BLaER1 treated with 17β-estradiol and CSF1 and Interleukin-3, amounts not matched to agents 10 nM and 100 nM (cell line): ENCODE results near the gene DCPS.

Source experiments
- H3K27ac ChIP-seq, 11 experiments: shearing (Covaris generic); formaldehyde crosslinking; 2 replicates each; pipeline ENCODE4 v1.8.1; 2022
- H3K27me3 ChIP-seq, 11 experiments: shearing (Covaris generic); formaldehyde crosslinking; 2 replicates each; pipeline ENCODE4 v1.8.1; 2022
- H3K36me3 ChIP-seq, 11 experiments: shearing (Covaris generic); formaldehyde crosslinking; 2 replicates each; pipeline ENCODE4 v1.8.1; 2022
- H3K4me1 ChIP-seq, 10 experiments: shearing (Covaris generic); formaldehyde crosslinking; 2 replicates each; pipeline ENCODE4 v1.8.1; 2022
- H3K4me2 ChIP-seq, 11 experiments: shearing (Covaris generic); formaldehyde crosslinking; 2 replicates each; pipeline ENCODE4 v1.8.1; 2022
- H3K4me3 ChIP-seq, 10 experiments: shearing (Covaris generic); formaldehyde crosslinking; 2 replicates each; pipeline ENCODE4 v1.8.1; 2022
- H3K9ac ChIP-seq, 11 experiments: shearing (Covaris generic); formaldehyde crosslinking; 2 replicates each; pipeline ENCODE4 v1.8.1; 2022
- H3K9me3 ChIP-seq, 11 experiments: shearing (Covaris generic); formaldehyde crosslinking; replicated peaks in 1 of 11; 2 replicates each; pipeline ENCODE4 v1.8.1; 2022
- H4K20me1 ChIP-seq, 11 experiments: shearing (Covaris generic); formaldehyde crosslinking; 2 replicates each; pipeline ENCODE4 v1.8.1; 2022
- Cebpa-rat ChIP-seq, 11 experiments: shearing (Covaris generic); IDR thresholded peaks; 2 replicates each; pipeline ENCODE4 v1.8.1; 2022

Gene DCPS

DNA sequence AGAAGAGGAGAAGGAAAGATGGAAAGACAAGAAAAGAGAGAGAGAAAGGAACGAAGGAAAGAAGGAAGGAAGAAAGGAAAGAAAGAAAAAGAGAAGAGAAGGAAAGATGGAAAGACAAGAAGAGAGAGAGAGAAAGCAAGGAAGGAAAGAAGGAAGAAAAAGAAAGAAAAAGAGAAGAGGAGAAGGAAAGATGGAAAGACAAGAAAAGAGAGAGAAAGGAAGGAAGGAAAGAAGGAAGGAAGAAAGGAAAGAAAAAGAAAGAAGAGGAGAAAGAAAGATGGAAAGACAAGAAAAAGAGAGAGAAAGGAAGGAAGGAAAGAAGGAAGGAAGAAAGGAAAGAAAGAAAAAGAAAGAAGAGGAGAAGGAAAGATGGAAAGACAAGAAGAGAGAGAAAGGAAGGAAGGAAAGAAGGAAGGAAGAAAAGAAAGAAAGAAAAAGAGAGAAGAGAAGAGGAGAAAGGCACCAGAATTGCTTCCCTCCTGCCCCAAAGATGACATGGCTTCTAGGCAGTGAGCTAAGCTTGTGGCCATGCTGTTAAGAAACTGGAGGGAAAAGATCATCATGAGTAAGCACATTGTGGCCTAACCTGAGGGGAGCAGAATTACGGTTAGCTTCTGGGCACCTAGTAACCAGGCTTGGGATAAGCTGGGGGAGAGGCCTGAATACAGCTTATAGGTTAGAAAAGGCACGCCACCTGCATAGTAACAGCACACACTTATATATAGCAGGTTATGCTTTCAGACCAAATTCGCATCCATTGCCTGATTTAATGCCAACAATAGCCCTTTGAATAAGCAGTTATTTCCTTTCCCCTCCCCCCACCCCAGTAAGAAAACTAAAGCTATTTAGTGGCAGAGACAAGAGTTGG, 49.3 kb downstream of the DCPS start:
- Histone ChIP-seq H3K27me3 (no peaks in the 10 kb centered on the region), H4K20me1 (peaks cover 0 to 21% (median 6%) of the 10 kb centered on the region in 11 experiments; a peak in 13 of 22 replicates), H3K27ac (peak overlapping the region in 9 of 11 experiments; percentile 6 to 93 (median 52); a peak in 17 of 22 replicates), H3K9me3 (no peaks in the 10 kb centered on the region), H3K4me2 (peak overlapping the region; percentile 53 to 99 (median 95); a peak in 21 of 22 replicates), H3K36me3 (peaks cover 0 to 22% (median 6%) of the 10 kb centered on the region in 11 experiments; a peak in 8 of 22 replicates), H3K9ac (peak overlapping the region in 7 of 11 experiments; percentile 4 to 52 (median 33); a peak in 6 of 22 replicates), H3K4me3 (peak overlapping the region in 2 of 10 experiments; percentile 9 to 12; a peak in 1 of 20 replicates), H3K4me1 (peaks cover 65 to 91% (median 80%) of the 10 kb centered on the region in 10 experiments)
- TF ChIP-seq Cebpa-rat (IDR thresholded peaks at IDR 0.05): no peak

DNA sequence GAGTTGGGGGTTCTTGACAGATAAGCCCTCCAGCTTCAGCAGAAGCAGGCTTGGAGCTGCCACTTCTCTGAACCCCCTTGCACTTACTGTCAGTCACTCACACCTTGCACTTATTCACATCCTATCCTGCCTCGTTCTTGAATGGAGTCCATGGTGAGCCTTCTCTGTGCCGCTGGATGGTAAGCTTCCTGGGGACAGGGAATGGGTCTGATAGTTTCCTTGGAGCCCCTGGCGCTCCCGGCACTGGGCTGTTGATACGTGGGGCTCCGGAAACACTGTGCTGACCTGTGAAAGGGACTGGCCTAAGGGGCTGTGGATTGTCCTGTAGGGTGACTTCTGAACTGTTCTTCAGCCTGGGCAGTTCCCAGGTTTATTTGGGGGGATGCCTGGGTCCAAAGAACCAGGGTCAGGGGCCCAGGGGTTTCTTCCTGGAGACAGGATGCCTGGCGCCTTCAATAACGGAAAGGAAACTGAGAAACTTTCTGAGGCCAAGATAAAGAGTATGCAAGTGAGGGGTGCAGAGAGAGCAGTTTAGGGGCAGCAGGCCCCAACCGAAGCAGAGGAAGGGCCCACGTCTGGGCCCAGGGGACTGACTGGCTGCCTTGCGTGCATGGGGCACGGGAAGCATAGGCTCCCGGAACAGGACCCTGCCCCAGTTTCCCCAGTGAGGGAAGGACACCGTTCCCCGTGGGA, 50.9 kb downstream of the DCPS start:
- H4K20me1 ChIP-seq: peaks cover 0 to 23% (median 6%) of the 10 kb centered on the region in 11 experiments; a peak in 7 of 22 replicates
- peaks cover 58 to 89% (median 77%) of the 10 kb centered on the region in 10 experiments for H3K4me1 ChIP-seq
- H3K4me2 ChIP-seq: peak overlapping the region; percentile 90 to 99 (median 97)
- peaks cover 0 to 21% (median 6%) of the 10 kb centered on the region in 11 experiments; a peak in 7 of 22 replicates for H3K36me3 ChIP-seq
- TF ChIP-seq Cebpa-rat (IDR thresholded peaks at IDR 0.05): no peak
- H3K9ac ChIP-seq: peak overlapping the region; percentile 75 to 97 (median 92)
- H3K27me3 ChIP-seq: no peaks in the 10 kb centered on the region
- no peaks in the 10 kb centered on the region for H3K9me3 ChIP-seq
- H3K4me3 ChIP-seq: peak overlapping the region; percentile 67 to 88 (median 82)
- peak overlapping the region; percentile 26 to 95 (median 89); a peak in 20 of 22 replicates for H3K27ac ChIP-seq

DNA sequence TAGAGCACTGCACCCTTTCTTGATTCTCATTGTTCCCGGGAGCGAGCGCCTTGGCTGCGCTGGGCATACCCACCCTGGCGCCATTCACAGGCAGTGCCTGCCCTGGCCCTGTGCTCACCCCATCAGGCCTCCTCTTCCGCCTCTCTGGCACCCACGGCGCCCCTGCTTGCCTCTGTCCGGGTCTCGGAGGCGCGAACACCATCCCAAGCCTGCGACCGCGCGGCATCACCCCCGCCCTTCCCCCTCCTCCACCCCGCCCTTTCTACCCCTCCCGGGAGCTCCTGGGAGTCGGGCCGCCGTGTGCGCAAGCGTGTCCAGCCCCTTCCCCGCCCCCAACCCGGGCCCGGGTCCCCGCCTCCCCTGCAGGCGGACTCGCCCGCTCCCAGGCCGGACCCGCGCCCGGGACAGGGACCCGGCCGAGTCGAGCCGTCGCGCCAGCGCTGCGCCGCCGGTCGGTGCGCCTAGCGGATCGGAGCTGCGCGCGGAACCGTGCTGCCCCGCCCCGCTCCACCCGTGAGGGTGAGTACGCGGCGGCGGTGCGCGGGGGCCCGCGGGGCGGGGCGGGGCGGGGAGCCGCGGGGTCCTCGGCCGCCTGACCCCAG, 51.6 kb downstream of the DCPS start, which contains the start of gene ST3GAL4:
Gene ST3GAL4 (plus strand): TSS at position 363 of the 602 bp plus-strand sequence. CDS start 50,470 bp downstream, outside the sequence.
- peak within 1 kb of the TSS; percentile 26 to 95 (median 89); a peak in 20 of 22 replicates for H3K27ac ChIP-seq
- no peak for TF ChIP-seq Cebpa-rat (IDR thresholded peaks at IDR 0.05)
- H3K4me1 ChIP-seq: peaks cover 58 to 89% (median 76%) of the 10 kb centered on the region in 10 experiments

DNA sequence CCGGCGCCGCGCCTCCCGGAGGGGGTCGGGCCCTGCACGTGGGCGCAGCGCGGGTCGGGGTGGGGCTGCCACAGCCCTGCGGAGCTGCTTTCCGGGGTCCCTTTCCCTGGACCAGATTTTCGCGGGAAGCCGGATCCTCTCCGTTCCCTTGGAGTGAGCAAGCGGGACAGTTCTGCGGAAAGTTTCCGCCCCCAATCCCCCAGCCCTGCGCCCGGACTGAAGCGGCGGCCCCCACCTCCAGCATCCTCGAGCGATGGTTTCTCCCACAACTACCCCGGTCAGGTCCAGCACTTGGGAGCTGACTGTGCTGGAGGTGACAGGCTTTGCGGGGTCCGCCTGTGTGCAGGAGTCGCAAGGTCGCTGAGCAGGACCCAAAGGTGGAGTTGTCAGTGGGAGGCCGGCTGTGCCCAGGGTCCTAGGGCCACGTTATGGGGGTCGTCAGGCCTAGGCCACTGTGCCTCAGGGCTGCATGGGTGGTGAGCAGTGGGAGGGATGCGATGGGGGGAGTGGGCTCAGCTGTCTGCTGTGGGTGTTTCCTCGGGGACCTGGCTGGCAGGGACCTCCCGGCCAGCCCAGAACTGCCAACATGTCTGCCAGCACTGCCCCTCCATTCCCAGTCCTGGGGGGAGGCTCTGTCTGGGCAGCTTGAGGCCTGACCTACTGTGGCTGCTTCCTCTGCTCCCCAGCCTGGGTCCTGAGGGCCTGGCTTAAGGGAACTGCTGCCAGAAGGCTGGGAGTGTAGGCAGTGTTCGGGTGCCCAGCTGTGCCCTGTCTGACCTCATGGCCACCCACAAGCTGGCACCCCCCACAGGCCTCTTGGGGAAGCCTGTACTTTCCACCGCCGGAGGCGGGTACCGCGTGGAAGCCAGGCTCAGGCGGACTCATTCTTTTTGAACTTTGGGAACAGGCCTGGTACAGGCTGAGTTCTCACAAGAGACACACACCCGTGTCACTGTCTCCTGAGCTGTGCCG, 52.4 kb downstream of the DCPS start:
- no peaks in the 10 kb centered on the region for H3K9me3 ChIP-seq
- peaks cover 0 to 27% (median 9%) of the 10 kb centered on the region in 11 experiments; a peak in 9 of 22 replicates for H4K20me1 ChIP-seq
- H3K4me3 ChIP-seq: peak overlapping the region; percentile 67 to 88 (median 82)
- H3K9ac ChIP-seq: peak overlapping the region; percentile 75 to 97 (median 92)
- peaks cover 53 to 86% (median 69%) of the 10 kb centered on the region in 10 experiments for H3K4me1 ChIP-seq
- H3K27me3 ChIP-seq: no peaks in the 10 kb centered on the region
- H3K27ac ChIP-seq: peak overlapping the region in 10 of 11 experiments; percentile 52 to 95 (median 90); a peak in 20 of 22 replicates
- peaks cover 0 to 10% (median 0%) of the 10 kb centered on the region in 11 experiments; a peak in 2 of 22 replicates for H3K36me3 ChIP-seq
- TF ChIP-seq Cebpa-rat (IDR thresholded peaks at IDR 0.05): no peak
- H3K4me2 ChIP-seq: peak overlapping the region; percentile 94 to 100 (median 97)

More for the DNA sequence above, 51.6 kb downstream of the DCPS start, which contains the start of gene ST3GAL4:
- Histone ChIP-seq H3K4me3 (peak within 1 kb of the TSS; percentile 67 to 88 (median 82)), H3K36me3 (peaks cover 0 to 15% (median 3%) of the 10 kb centered on the region in 11 experiments; a peak in 7 of 22 replicates), H3K4me2 (peak within 1 kb of the TSS; percentile 94 to 100 (median 97)), H3K27me3 (no peaks in the 10 kb centered on the region), H4K20me1 (peaks cover 0 to 27% (median 7%) of the 10 kb centered on the region in 11 experiments; a peak in 9 of 22 replicates), H3K9me3 (no peaks in the 10 kb centered on the region), H3K9ac (peak within 1 kb of the TSS; percentile 75 to 97 (median 92))

DNA sequence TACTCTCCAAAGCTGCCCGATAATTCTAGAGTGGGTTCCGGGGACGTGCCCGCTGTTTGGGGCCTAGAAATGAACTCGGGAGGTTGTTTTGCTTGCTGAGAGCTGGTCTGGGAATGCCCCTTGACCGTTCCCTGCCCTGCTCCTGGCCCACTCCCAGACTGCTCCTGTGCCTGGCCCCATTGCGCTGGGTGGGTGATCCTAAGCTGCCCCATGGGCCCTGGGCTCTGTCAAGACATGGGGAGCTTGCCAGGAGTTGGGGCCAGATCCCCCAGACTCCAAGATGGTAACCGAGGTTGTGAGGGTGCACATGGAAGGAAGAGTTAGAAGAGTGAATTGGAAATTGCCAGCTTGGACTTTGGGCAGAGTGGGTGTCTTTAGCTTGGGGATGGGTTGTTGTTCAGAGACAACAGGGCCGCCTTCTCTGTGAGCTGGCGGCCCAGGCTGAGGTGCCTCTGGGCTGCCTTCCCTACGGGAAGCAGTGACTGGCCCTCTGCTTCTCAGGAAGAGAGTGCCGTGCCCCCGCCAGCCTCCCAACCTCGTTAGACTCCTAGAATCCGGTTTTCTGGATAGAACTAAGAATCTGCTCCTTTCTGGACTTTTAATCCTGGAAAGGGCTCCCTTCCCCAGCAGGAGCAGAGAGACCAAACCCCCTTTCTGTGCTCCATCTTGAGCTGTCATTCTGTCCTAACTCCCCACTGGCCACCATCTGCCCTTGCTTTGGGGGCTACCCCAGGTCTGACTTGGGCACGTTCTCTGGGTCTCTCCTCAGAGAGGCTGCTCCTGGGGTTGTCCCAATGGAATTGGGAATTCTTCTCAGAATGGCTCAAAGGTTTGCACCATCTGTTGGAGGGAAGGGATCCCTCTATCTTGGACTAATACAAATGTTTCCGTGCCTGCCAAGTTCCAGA, 53.4 kb downstream of the DCPS start:
- peak overlapping the region in 7 of 10 experiments; percentile 77 to 88 (median 83); a peak in 13 of 20 replicates for H3K4me3 ChIP-seq
- peak overlapping the region; percentile 75 to 97 (median 92); a peak in 18 of 22 replicates for H3K9ac ChIP-seq
- no peaks in the 10 kb centered on the region for H3K9me3 ChIP-seq
- peak overlapping the region; percentile 94 to 100 (median 97) for H3K4me2 ChIP-seq
- peaks cover 0 to 2% (median 0%) of the 10 kb centered on the region in 11 experiments; a peak in 2 of 22 replicates for H3K36me3 ChIP-seq
- H3K27me3 ChIP-seq: no peaks in the 10 kb centered on the region
- peaks cover 0 to 34% (median 9%) of the 10 kb centered on the region in 11 experiments; a peak in 10 of 22 replicates for H4K20me1 ChIP-seq
- peaks cover 42 to 75% (median 58%) of the 10 kb centered on the region in 10 experiments for H3K4me1 ChIP-seq
- peak overlapping the region in 9 of 11 experiments; percentile 77 to 95 (median 90); a peak in 11 of 22 replicates for H3K27ac ChIP-seq
- TF ChIP-seq Cebpa-rat (IDR thresholded peaks at IDR 0.05): no peak

DNA sequence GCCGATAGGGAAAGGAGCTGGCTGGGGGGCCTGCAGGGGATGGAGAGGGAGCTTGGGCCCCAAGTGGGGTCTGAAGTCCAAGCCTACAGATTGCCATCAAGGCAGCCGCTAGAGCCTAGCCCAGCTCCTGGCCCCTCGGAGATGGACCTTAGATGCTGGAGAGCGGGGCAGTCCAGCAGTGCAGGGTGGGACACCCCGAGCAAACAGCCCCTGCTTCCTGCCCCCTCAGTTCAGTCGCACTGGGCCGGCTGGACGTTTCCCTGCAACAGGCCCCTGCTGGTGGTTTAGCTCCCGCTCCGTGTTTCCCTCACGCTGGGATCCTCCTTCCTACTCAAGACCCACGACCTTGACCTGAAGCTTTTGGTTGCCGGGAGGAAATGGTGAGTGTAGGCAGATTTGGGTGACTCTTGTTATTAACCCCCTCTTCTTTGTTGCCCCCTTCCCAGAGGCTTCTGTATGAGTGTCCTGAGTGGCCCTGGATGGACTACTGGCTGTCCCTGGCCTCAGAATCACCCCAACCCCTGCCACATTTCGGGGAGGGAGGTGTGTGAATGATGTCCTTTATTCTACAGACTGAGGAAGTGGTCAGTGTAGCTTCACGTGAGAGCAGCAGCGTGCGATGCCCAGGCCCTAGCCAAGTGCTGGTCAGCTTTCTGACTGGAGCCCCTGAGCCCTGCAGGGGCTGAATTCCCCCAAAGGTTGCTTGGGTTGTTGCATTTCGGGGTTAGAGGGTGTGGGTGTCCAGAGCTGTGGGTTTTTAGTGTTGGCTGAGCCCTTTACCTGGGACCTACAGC, 54.3 kb downstream of the DCPS start:
- H3K36me3 ChIP-seq: no peaks in the 10 kb centered on the region; a peak in 1 of 22 replicates
- H3K27me3 ChIP-seq: no peaks in the 10 kb centered on the region
- peaks cover 0 to 38% (median 9%) of the 10 kb centered on the region in 11 experiments; a peak in 10 of 22 replicates for H4K20me1 ChIP-seq
- no peak overlapping the region for H3K27ac ChIP-seq
- peak overlapping the region in 8 of 11 experiments; percentile 94 to 99 (median 97); a peak in 13 of 22 replicates for H3K4me2 ChIP-seq
- no peaks in the 10 kb centered on the region for H3K9me3 ChIP-seq
- peaks cover 34 to 72% (median 51%) of the 10 kb centered on the region in 10 experiments for H3K4me1 ChIP-seq
- H3K4me3 ChIP-seq: no peak overlapping the region
- no peak for TF ChIP-seq Cebpa-rat (IDR thresholded peaks at IDR 0.05)
- H3K9ac ChIP-seq: no peak overlapping the region
